HCT116 (cell line): ENCODE measurements around the gene BNIPL.

Source experiments
- ATF3 ChIP-seq: IDR thresholded peaks from 2 replicates; pipeline ENCODE4 v1.6.1; 2012
- CBX3 ChIP-seq: IDR thresholded peaks from 2 replicates; pipeline ENCODE4 v1.6.1; 2012; ENCODE audit warnings: low read depth
- CTCF ChIP-seq, 3 experiments: fragments of 200-600 bp in 1 of 3; sonication (generic) in 1 of 3; IDR thresholded peaks in 2 of 3; conservative IDR thresholded peaks in 1 of 3; 2 replicates each; pipeline ENCODE4 v1.5.1; 2012 to 2017; ENCODE audit warnings: low read depth in 2 of 3, low read length in 2 of 3, antibody characterized with exemption in 1 of 3, borderline replicate concordance in 1 of 3, control low read depth in 1 of 3, mild to moderate bottlenecking in 1 of 3, mixed read lengths in 1 of 3, mixed run types in 1 of 3, moderate library complexity in 1 of 3; ENCODE audit not compliant: insufficient read depth in 1 of 3
- EZH2 ChIP-seq: fragments of 200-600 bp; sonication (generic); IDR thresholded peaks from 2 replicates; pipeline ENCODE4 v1.6.1; 2017; ENCODE audit warnings: antibody characterized with exemption, mixed run types
- POLR2A ChIP-seq: IDR thresholded peaks from 2 replicates; pipeline ENCODE4 v1.7.0; 2011; ENCODE audit warnings: borderline replicate concordance; ENCODE audit not compliant: insufficient read depth, insufficient read length; ENCODE audit errors: extremely low read depth
- SP1 ChIP-seq: IDR thresholded peaks from 2 replicates; pipeline ENCODE4 v1.6.1; 2012; ENCODE audit warnings: low read depth
- SRF ChIP-seq: IDR thresholded peaks from 2 replicates; pipeline ENCODE4 v1.6.1; 2012; ENCODE audit warnings: low read depth
- TCF7L2 ChIP-seq: IDR thresholded peaks from 2 replicates; pipeline ENCODE4 v1.7.0; 2011; ENCODE audit warnings: borderline replicate concordance, inconsistent platforms; ENCODE audit not compliant: insufficient read depth, insufficient read length; ENCODE audit errors: extremely low read depth
- YY1 ChIP-seq: IDR thresholded peaks from 2 replicates; pipeline ENCODE4 v1.6.1; 2011; ENCODE audit warnings: low read length, low read depth, moderate library complexity, mild to moderate bottlenecking; ENCODE audit not compliant: insufficient replicate concordance; ENCODE audit errors: extremely low read depth

GRCh38 chr1:151002051-151002450 is 34.3 kb upstream of the BNIPL start:
- TF ChIP-seq YY1 (no peak), CTCF (IDR thresholded peaks at IDR 0.05 in 2 of 3, conservative IDR thresholded peaks at IDR 0.05 in 1 of 3; ENCODE audit: borderline replicate concordance in 1 of 3, insufficient read depth in 1 of 3, low read depth in 2 of 3, low read length in 2 of 3) (no peak), ATF3 (no peak), EZH2 (no peak), TCF7L2 (no peak), CBX3 (no peak), POLR2A (no peak), SRF (no peak), SP1 (no peak)
